Sciatic nerve (tissue), 2 donors: Measurements from ENCODE around the gene PTGS2. TPM values are rescaled to one million over a fixed set of nuclear protein-coding genes. Genes with fewer than 3 reads are reported as not detected.

Experiments
- ATAC-seq: fragments of 200-7000 bp; cut with Tn5 transposase; one replicate; pipeline ENCODE4 v1.9.1; 2020; ENCODE audit warnings: mild to moderate bottlenecking, moderate library complexity
- DNase-seq: peaks from one replicate; pipeline ENCODE4 v3.0.0-alpha.2; 2020; ENCODE audit warnings: low spot score
- intact Hi-C: fragments of 100-400 bp; cut with DNase I; formaldehyde crosslinking; loops from one replicate; pipeline ENCODE4 v1.14.2; 2022
- total RNA-seq: library from RNA; stranded (reverse); fragmentation: NEBNext Ultra II Directional; extraction: Animal tissue kit (Norgen Biotek cat#: 25700); gene quantifications from one replicate; pipeline ENCODE4 v1.2.1, GENCODE V29; 2021
- donor health status: DM: no; HTN: no; CAD: no.
- donor health status: DM: no; HTN: no; CAD: no.

The PTGS2 gene
- 5.4 TPM for total RNA-seq

- intact Hi-C loops, result no loop called here
- peak; percentile 83 for DNase-seq
- peak; percentile 97 for ATAC-seq
Observed at GRCh38 chr1:186680245-186681061, at the start of gene PTGS2. TSS of gene PTGS2 (minus strand) at chr1:186680423. CDS start at chr1:186680290, 133 bp downstream.

DNA sequence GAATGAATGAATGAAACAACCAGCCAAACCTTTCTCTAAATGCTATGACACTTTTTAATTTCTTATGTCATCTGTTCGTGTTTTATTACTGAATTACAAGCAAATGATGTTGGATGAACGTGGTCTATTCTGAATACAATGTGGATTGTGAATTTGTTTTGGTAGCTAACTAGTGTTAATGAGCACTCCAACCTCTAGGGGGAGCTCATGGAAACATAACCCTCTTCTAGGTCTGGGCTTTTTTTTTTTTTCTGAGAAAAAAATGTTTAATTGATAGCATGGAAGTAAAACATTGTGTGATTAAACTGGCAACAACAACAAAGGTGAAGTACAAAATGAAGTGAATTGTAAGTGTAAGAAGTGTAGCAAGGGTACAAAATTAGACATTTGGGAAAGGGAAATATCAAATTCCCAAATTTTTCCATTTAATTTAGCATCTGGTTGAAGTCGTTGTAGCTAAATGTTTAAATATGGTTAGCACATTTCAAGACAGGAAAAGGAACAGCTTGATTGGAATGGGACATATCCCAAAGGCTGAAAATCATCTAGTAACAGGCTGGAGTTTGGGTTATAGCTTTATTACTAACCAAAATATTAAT is 42.6 kb upstream of the PTGS2 start:
- intact Hi-C loops, result no loop called here
- no peak for ATAC-seq
- no peak for DNase-seq

DNA sequence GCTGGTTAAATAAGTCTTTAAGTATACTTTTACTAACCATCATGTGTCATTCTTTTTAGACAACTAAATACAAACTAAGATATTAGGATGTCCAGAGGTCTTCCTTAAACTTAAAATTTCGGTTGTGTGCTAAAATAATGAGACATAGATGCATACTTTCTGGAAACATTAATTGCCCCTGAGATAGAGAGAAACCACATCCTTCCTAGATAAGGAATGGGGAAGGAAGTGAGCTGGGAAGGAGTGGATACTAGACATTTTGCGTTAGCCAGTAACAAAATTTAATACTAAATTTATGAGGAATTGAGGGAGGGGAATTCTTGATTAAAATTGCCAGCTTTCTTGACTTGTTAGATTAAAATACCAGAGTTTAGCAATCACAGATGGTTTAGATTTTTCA is 37.1 kb upstream of the PTGS2 start:
- no peak for DNase-seq
- intact Hi-C loops, result no loop called here
- ATAC-seq, result no peak

DNA sequence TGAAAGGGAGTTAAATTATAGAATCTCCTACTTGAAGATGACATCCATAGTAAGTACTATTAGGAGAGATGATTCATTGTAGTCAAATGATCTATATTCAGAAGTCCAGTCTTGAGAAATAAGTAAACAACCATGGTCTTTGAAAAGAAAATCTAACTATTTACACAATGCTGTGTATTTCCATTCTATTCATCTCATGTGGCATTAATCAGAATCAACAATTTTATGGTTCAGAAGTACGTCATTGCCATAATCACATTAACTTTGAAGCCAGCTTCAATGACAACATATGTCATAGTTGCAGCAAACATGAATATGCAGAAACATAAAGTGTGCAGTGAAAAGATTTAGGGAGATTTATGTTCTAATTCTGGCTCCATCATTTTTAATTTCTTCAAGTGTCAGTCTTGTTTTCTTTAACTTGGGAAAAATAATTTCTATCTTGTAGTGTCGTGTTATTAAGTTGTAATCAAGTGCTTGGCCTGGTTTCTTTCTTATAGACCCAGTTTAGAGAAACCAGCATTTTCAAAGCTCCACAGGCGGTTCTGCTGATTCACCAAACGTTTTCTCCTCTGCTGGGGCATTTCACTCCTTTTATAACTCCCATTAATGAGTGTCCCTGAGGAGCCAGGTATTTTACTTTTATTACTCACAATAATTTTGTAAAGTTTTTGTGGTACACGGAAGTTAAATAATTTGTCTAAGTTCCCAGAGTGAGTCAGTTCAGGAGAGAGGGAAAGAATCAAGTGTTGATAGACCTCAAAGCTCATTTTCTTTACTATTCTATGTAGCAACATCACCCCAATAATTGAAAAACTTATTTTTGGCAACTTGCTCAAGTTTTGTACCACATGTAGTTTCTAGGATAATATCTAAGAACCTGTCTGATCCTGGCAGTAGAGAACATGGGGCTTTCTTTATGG is 35.9 kb upstream of the PTGS2 start:
- no peak for DNase-seq
- intact Hi-C loops, result no loop called here
- no peak for ATAC-seq

DNA sequence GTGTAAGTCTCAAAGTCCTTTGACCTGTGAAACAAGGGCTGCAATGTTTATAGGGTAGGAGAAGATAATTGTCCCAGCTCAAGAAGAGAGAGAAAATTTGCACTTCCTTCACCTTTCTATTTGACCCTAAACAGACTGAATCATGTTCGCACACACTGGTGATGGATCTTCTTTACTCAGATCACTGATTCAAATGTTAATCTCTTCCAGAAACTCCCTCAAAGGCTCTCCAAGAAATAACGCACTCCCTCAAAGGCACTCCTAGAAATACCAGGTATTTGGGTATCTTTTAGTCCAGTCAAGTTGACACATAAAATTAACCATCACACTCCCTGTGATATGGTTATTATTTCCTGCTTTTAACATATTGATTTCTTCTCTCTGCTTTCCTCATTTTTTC is 30.5 kb upstream of the PTGS2 start:
- intact Hi-C loops, result no loop called here
- no peak for ATAC-seq
- no peak for DNase-seq

DNA sequence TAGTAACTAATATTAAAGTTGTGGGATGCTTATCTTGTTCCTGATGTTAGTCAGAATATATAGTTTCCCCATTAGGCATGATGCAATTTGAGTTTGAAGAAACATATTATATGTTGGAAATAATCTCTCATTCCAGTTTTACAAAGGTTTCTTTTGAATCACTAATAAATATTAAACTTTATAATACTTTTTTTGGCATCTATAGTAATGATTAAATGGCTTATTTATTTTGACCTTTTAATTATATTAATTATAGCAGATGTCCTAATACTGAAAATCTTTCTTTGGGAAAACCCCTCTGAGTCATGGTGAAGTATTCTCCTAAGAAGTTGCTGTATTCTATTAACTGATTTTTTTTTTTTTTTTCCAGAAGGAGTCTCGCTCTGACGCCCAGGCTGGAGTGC is 28.5 kb upstream of the PTGS2 start:
- no peak for ATAC-seq
- no peak for DNase-seq
- intact Hi-C loops, result no loop called here

DNA sequence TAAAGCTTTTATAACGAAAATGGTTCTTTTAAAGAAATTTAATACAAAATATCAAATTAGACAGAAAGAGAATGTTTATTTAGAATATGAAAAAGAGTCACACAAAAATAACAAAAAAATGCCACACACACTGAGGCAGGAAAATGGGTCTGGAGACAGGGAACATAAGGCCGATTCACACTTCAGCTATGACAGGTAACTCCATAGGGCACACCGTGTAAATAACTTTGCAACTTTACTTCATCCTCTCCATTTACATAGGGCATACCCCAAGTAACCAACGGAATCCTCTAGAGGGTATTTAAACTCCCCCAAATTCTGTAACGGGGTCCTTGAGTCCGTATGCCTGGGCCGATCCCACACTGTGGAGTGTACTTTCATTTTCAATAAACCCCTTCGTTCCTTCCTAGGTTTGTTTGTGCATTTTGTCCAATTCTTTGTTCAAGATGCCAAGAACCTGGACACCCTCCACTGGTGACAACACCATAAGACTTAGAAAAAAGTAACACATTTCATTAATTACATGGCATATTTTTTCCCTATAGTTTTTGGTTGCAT is 23.1 kb upstream of the PTGS2 start:
- no peak for ATAC-seq
- DNase-seq, result no peak
- intact Hi-C loops, result no loop called here

DNA sequence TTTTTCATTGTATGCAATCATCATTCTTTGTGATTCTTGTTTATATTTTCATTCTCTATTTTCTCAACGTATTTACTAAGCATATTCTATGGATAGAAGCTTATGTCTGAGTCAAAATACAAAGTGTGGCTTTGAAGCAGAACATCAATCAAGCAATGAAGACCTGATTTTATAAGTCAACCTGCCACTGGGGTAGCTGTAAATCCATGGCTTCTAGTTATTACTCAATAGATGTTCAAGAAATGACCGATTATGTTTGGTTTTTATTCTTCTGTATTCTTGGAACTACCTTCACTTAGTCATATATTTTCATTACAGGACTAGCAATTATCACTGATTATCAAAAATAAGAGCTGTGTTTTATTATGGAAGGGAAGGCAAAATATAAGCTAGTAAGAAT is 20.5 kb upstream of the PTGS2 start:
- ATAC-seq, result no peak
- DNase-seq, result no peak
- intact Hi-C loops, result no loop called here

DNA sequence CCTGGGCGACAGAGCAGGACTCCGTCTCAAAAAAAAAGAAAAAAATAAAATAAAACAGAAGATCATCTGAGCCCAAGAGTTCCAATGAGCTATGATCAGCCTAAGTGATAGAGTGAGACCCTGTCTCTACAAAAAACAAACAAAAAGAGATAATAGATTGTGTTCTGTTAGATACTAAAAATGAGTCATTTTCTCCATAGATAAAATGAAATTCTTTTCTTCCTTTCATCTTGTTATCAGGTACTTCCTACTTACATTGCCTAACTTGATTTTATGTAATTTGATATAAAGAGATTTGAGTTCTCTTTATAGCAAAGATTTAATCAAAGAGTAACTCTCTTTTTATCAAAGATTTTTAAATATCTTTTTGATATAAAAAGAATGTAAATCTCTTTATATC is 19.3 kb upstream of the PTGS2 start:
- no peak for ATAC-seq
- DNase-seq, result no peak
- intact Hi-C loops, result no loop called here

DNA sequence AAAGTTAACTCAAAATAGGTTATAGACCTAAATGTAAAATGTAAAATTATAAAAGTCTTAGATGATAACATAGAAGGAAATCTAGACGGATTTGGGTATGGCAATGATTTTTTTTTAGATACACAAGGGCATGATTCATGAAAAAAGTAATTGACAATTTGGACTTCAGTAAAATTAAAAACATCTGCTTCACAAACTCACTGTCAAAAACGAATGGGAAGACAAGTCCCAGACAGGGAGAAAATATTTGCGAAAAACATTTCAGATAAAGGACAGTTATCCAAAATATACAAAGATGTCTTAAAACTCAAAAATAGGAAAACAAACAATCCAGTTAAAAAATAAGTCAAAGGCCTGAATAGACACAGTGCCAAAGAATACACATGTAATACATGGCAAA is 9.7 kb upstream of the PTGS2 start:
- no peak for ATAC-seq
- intact Hi-C loops, result no loop called here

DNA sequence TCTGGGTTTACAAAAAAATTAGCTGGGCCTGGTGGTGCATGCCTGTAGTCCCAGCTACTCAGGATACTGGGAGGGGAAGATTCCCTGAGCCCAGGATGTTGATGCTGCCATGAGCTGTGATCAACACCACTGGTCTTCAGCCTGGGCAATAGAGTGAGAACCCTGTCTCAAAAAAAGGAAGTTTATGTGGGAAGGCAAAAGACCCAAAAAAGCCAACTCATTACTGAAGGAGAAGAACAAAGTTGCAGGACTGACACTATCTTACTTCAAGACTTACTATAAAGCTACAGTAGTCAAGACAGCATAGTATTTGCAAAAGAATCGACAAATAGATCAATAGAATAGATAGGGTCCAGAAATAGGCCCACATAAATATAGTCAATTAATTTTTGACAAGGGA is 9.2 kb upstream of the PTGS2 start:
- ATAC-seq (no peak), DNase-seq (no peak)
- intact Hi-C loops, result no loop called here

More for the DNA sequence above, 9.7 kb upstream of the PTGS2 start:
- no peak for DNase-seq

- ATAC-seq, result no peak
- DNase-seq, result no peak
- intact Hi-C loops, result no loop called here
Observed at GRCh38 chr1:186683652-186684410, 3.6 kb upstream of the PTGS2 start.

DNA sequence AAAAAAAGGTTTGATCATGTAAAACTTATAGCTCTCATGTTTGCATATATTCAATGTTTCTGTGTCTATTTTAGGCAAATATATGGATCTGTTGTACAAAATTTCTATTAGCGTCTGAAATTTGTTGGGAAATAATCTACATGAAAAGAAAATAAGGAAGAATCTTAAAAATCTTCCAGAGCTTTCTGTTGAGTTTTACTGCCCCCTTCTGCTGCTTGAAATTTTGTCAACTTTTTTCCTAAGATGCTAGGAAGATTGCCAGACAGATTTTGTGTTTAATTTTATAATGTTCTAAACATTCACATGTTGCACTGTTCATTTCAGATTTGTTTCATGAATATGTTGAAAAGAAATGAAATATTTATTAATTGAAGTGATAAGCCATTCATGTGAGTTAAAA is 2.5 kb upstream of the PTGS2 start:
- intact Hi-C loops, result no loop called here
- ATAC-seq (no peak), DNase-seq (no peak)

GRCh38 chr1:186681801-186682200 is 1.6 kb upstream of the PTGS2 start:
- intact Hi-C loops, result no loop called here
- DNase-seq (no peak), ATAC-seq (no peak)

GRCh38 chr1:186681121-186681520 is 898 bp upstream of the PTGS2 start:
- intact Hi-C loops, result no loop called here
- ATAC-seq, result peak; percentile 10

GRCh38 chr1:186679924-186680244 is 339 bp downstream of the PTGS2 start:
- intact Hi-C loops, result no loop called here
- no peak for ATAC-seq
- DNase-seq, result no peak

More at GRCh38 chr1:186681121-186681520, 898 bp upstream of the PTGS2 start:
- no peak for DNase-seq

DNA sequence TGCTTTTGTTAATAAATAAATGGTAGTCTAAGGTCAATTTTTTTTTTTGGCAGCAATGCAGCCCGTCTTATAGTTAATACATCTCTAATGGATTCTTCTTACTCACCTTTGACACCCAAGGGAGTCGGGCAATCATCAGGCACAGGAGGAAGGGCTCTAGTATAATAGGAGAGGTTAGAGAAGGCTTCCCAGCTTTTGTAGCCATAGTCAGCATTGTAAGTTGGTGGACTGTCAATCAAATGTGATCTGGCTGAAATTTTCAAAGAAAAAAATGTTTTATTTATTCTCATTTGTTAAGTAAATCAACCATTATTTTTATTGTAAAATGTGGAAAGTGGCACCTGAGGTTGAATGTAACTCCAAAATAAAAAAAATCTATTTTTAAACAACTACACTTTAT is 2.1 kb downstream of the PTGS2 start:
- DNase-seq, result no peak
- no peak for ATAC-seq
- intact Hi-C loops, result no loop called here

DNA sequence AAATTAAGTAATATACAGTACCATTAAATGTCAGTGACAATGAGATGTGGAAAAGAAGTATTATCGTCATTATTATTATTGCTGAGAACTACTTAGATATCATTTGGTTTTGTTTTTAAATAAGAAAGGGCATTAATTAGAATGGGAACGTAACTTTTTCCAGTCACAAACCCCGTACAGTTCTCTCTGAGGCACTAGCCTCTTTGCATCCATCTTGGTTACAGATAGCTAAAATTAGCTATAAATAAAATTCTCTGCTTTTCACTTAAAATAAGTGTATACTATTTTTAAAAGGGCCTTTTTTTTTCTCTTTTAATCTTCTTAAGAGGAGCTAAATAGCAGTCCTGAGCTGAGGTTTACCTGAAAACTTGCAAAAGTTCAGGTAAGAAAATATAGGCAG is 7.6 kb downstream of the PTGS2 start:
- intact Hi-C loops, result no loop called here
- ATAC-seq, result no peak
- DNase-seq, result no peak

DNA sequence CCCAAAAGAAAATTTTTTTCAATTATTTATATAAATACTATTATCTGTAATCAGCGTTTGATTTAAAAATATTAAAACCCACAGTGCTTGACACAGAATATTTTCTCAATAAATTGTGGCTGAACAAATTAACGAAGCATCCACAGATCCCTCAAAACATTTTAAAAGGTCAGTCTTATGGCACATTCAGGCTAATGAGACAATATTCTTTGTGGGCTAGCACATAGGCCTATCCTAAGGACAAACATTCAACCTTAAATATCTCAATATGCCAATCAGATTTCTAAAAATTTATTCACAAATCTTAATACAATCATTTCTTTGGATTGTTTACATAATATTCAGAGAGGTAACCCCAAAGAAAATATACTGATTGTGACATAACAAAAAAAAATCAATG is 8.1 kb downstream of the PTGS2 start:
- DNase-seq (no peak), ATAC-seq (no peak)
- intact Hi-C loops, result no loop called here
